Measurements from ENCODE around the gene EHMT1.
A peak's percentile ranks its signal among the peaks of the same experiment; 100 is the strongest.
"Not testable (repeated sequence)": the region's sequence is repeated elsewhere in the genome, so short reads cannot be mapped to it uniquely, and the experiment has no call there.

The EHMT1 gene

DNA sequence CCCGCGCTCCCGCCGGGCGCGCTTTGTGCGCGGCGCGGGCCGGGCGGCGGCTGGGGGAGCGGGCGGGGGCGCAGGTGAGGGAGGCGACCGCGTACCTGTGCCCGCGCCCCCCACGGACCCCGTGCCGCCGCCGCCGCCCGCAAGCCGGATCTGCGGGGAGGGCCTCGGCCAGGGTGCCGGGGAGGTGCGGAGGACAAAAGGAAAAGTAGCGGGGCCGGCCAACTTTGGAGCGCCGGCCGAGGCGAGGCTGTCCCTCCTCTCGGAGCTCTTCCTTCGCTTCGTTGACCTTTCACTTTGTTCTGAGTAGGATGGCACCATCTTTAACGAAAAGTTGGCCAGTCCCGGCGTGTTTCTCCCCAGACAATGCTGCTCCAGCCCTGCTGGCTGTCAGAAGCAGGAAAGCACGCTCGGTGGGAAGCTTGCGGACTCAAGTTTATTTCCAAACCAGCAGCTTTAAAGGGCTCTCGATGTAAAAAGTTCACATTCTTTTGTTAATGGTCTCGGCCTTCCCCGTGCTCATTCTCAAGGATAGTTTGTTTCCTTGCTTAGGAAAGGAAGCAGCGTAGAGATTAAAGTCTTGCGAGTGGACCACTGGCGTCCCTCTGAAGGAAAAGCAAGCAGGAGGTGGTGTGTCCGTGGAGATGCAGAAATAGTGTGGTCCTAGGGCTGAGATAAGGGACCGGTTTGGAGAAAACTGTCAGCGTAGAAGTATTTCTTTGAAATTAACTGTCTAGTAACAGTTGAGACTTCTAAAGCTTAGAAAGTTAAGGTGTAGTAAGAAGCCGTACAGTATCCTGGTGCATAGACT lies 639 bp downstream of the EHMT1 start:
- DNase-seq = peak; percentile 35

DNA sequence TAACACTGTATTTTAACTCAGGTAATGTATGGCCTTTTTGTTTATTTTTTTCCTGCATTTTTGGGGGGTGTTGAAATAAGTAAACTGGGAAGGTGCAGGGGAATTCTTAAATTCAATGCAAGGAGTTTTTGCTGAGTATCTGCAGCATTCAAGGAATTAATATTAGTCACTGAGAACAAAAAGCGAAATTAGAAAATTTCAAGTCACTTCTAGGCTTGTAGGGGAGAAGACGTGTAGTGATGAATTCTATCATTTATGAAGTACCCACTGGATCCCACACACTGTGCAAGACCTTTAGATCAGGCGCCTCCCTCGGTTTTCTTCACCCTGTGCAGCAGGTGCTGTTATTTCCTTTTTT lies 1.2 kb downstream of the EHMT1 start:
- DNase-seq = no peak

DNA sequence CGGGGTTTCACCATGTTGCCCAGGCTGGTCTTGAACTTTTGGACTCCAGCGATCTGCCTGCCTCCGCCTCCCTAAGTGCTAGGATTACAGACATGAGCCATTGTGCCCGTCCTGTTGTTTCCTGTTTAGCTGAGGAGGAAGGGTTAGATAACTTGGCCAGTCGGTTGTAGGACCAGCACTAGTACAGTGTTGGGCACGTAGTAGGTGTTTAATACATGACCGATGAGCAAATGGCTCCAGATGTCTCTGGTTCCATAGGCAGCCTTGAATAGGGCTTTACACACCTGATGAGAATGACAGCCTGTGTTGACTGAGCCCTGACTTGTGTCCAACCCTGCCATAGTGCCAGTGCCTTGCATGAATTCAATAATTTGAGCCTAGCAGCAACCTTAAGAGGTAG lies 1.8 kb downstream of the EHMT1 start:
- no peak for DNase-seq

DNA sequence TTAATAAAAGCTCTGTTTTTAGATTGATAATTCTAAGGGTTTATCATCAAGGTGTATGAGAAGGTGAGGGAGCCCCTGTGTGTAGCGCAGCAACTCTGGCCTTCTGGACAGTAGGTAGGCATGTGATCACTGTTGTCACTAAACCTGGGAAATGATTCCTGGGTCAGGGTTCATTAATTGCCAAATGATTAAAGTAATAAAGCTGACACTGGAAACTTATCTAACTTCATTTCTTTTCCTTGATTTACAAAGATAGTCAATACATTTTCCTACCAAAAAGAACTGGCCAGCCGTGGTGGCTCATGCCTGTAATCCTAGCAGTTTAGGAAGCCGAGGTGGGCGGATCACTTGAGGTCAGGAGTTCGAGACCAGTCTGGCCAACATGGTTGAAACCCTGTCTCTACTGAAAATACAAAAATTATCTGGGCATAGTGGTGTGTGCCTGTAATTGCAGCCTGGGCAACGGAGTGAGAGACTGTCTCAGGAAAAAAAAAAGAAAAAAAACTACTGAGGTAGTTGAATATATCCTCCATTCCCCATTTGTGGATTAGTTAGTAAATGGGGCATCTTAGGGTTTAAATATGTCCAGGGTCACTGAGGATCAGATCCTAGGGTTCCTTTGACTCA lies 2.4 kb downstream of the EHMT1 start:
- DNase-seq = no peak

DNA sequence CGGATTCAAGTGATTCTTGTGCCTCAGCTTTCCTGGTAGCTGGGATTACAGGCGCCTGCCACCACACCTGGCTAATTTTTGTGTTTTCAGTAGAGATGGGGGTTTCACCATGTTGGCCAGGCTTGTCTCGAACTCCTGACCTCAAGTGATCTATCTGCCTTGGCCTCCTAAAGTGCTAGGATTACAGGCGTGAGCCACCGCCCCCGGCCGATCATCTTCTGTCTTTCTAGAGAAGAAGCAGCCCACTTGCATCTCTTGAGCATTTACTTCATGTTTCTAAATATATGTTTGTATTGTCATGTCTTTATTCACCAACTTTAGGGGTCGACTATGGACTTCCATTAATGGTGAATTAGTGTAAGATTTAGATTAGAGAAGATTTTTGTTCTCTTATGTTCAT lies 3.4 kb downstream of the EHMT1 start:
- not testable (repeated sequence) for DNase-seq

DNA sequence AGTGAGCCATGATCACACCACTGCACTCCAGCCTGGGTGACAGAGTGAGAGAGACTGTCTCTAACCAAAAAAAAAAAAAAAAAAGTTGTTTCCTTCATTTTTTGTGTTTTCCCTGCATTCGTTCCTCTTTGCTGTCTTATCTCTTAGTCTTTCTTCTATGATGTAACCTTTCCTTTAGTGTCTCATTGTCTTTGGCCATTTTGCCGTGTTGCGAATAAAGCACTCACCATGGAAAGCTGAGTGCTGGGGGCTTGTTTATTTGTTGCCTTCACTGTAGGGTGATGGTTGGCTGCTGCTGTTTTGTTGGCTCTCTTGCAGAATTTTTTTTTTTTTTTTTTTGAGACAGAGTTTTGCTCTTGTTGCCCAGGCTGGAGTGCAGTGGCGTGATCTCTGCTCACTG lies 7.7 kb downstream of the EHMT1 start:
- DNase-seq = no peak

DNA sequence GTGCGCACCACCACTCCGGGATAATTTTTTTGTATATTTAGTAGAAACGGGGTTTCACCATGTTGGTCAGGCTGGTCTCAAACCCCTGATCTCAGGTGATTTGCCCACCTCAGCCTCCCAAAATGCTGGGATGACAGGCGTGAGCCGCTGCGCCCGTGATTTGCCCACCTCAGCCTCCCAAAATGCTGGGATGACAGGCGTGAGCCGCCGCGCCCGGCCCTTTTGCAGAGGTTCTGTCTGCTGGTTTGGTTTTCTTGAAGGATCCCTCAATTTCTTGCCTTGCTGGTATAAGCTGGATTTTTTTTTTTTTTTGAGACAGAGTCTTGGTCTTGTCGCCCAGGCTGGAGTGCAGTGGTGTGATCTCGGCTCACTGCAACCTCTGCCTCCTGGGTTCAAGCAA lies 8.6 kb downstream of the EHMT1 start:
- not testable (repeated sequence) for DNase-seq

DNA sequence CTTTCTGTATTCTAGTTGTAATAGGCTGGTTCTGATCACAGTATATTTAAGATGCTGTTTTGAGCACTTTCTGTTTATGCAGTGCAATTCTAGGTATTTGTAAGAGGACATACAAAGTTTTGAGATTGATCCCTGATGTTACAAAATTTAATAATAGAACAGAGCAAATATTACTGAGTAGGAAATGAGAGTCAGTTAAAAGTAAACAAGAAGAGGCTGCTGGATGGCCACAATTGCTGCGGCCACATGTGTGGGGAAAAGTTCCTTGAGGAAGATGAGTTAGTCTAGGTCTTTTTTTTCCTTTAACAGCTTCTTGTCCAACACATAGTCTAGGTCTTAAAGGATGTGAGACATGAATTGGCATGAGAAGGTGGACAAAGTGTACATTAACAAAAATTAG lies 11.3 kb downstream of the EHMT1 start:
- no peak for DNase-seq

DNA sequence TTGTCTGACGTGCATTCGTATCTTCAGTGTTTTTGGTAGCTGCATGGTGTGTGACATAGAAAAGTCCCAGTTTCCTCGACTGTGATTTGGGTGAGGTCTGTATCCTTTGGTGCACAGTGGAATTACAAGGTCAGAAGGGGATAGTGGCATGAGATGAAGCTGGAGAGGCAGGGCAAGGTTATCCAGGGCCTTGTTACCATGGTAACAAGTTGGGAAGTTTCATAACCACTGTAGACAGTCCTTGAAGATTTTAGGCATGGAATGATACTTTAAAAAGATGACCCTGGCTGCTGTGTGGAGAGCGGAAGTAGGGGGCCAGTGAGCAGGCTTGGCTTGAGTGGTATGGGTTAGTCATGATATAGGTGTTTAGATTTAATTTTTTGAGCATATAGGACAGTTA lies 11.9 kb downstream of the EHMT1 start:
- no peak for DNase-seq

DNA sequence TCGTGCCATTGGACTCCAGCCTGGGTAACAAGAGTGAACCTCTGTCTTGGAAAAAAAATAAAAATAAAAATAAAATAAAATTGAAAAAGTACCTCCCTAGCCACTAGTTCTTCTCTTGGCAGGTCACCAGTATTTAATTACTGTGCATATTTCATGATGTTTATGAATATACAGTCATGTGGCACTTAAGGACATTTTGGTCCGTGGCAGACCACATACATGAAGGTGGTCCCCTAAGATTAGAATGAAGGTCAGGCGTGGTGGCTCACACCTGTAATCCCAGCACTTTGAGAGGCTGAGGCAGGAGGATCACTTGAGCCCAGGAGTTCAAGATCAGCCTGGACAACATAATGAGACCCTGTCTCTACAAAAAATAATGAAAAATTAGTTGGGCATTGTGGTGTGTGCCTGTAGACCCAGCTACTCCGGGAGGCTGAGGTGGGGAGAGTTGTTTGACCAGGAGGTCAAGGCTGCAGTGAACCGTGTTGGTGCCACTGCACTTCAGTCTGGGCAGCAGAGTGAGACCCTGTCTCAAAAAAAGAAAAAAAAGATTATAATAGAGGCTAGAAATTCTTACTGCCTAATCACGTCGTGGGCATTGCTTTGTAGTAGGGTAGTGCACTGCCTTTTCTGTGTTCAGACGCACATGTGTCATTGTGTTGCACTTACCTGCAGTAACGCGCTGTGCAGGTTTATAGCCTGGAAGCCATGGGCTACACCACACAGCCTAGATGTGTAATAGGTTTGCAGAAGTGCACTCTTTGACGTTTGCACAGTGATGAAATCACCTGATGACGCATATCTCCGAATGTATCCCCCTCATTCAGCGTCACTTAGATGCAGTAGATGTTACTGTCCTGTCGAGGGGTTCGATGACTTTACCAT lies 12.8 kb downstream of the EHMT1 start:
- no peak for DNase-seq

DNA sequence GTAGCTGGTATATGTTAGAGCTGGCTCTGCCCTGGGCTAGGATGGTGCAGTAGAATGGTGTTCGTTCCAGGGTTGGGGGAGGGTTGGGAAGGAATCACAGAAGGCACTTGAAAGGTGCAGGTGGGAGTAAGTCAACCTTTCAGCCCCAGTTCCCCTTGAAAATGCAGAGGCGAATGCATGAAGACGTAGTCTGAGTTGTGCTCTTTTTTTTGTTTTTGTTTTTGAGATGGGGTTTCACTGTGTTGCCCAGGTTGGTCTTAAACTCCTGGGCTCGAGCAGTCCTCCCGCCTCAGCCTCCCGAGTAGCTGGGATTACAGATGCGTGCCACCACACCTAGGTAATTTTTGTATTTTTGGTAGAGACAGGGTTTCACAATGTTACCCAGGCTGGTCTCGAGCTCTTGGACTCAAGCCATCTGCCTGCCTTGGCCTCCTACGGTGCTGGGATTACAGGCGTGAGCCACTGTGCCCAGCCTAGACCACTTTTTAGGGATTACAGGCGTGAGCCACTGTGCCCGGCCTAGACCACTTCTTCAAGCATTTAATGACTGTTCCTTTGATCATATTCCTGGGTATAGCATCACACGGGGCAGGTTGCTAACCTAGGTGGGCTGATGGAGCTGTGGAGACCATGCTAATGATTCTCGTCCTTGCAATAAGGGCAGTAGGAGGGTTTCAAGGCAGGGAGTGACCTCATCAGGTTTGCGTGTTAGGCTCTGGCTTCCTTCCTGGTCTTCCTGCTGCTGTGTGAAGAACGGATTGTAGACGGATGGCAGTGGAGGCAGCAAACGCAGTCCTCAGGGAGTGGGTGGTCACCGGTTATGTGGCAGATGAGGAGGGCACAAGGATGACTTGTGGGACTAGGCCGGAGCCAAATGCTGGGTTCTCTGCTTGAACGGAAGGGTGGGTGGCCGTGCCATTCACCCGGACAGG lies 13.7 kb downstream of the EHMT1 start:
- DNase-seq = no peak

DNA sequence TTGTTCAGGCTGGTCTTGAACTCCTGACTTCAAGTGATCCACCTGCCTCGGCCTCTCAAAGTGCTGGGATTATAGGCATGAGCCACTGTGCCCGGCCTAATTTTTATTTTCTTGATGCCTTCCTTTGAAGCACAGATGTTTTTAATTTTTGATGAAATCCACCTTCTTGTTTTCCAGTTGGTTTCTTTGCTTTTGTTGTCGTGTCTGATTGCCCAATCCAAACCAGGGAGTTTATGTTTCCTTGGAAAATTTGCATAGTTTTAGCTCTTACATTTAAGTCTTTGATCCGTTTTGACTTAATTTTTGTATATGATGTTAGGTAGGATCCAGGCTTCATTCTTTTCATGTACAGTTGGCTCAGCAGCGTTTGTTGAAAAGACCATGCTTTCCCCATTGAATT lies 15.2 kb downstream of the EHMT1 start:
- no peak for DNase-seq

DNA sequence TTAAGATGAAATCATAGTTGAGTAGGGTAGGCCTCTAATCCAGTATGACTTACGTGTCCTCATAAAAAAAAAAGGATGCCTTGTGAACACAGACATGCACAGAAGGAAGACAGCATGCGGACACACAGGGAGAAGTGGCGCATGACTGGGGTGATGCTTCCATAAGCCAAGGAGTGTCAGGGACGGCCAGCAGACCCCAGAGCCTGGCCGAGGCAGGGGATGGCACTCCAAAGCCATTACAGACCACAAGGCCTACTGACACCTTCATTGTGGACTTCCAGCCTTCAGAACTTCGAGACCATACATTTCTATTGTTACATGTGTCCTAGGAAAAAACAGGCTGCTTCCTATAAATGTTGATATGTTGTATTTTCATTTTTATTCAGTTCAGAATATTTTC lies 19.9 kb downstream of the EHMT1 start:
- no peak for DNase-seq

DNA sequence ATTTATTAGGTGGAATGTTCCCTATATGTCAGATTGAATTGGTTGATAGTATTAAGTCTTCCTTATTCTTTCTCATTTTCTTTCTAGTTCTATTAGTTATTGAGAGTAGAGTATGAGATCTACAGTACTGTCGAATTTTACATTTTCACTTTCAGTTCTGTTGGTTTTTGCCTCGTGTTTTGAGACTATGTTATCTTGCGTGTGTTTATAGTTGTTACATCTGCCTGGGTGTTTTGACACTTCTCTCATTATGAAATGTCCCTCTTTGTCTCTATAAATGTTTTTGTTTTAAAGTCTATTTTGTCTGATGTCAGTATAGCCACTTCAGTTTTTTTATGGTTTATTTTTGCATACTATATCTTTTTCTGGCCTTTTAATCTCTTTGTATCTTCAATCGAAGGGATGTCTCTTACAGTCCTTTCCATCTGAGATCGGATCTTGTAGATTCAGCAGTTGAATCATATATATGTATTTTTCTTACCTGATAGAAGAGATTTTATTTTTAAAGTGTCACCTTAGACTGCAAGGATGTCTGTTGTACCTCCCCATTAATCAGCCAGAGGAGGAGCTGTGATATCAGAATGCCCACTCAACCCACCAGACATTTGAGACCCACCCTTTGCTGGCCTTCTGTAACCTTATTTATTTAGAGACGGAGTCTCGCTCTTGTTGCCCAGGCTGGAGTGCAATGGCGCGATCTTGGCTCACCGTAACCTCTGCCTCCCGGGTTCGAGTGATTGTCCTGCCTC lies 20.7 kb downstream of the EHMT1 start:
- no peak for DNase-seq

DNA sequence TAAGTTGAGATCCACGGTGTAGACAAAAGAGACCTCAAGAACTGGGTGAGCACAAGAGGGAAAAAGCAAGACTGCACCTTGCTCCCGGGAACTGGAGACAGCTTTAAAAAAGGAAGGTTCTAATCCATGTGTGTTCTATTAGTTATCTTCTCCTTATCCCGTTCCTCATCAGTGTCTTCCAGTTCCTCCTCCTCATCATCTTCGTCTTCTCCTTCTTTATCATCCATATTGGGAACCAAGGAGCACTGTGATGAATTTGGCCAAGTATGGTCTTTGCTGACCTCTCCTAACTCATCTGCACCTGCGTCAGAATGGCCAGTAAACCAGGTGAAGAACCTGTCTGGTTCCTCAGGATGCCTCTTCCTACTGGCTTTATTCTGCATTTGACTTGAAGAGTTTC lies 22.1 kb downstream of the EHMT1 start:
- DNase-seq = no peak

DNA sequence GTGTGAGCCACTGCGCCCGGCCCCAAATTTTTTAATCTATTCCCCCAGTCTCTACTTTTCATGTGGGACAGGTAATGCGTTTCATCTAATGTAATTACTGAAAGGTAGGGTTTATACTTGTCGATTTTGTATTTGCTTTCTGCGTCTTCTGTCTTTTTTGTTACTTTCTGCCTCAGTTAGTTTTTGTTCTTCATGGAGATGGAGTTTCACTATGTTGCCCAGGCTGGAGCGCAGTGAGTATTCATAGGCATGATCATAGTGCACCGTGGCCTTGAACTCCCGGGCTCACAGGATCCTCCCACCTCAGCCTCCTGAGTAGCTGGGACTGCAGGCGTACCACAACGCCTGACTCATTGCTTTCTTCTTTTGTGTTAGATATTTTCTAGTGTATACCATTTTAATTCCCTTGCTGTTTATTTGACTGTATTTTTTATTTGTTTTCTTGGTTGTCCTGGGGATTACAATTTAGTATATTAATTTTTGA lies 23.4 kb downstream of the EHMT1 start:
- DNase-seq = no peak

DNA sequence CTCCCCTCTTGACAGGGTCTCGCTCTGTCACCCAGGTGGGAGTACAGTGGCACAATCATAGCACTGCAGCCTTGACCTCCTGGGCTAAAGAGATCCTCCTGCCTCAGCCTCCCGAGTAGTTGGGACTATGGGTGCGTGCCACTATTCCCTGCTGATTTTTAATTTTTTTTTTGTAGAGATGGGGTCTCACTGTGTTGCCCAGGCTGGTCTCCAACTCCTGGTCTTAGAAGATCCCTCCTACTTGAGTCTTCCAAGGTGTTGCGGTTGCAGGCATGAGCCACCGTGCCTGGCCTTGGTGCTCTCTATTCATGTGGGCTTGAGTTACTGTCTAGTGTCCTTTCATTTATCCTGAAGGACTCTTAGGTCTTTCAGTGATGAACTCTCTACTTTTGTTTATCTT lies 24.1 kb downstream of the EHMT1 start:
- no peak for DNase-seq

DNA sequence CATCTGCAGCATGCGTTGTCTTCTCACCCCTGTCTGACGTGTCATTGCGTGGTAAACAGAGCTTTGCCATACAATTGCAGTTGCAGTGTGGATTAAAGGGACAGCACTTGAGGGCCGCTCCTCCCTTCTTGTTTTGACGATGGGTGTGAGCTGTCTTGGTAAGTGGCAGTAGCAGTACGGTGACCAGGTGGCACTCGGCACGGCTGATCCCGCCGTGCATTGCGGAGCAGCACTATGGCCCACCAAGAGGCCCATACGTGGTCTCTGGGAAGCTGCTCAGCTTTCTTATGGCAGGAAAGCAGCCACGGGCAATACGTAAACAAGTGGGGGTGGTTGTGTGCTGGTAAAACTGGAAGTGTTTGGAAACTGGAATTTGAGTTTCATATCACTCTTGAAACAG lies 25.1 kb downstream of the EHMT1 start:
- DNase-seq = no peak

DNA sequence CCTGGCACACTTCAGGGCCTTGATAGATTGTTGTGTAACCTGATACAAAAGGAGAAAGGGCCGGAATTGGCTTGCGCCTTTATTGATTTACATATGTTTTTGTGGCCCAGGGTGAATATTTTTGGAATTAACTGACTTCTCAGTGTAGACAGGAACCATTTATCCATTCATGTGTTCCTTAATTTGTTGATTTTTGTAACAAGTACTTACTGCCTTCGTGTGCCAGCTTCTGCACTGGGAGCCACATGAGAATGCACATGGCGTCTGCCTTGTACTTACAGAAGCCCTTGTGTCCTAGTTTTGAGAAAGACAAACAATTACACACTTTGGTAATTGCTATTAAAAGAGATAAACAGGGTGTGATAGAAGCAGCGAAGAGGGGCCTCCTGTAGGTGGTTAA lies 26.4 kb downstream of the EHMT1 start:
- no peak for DNase-seq

DNA sequence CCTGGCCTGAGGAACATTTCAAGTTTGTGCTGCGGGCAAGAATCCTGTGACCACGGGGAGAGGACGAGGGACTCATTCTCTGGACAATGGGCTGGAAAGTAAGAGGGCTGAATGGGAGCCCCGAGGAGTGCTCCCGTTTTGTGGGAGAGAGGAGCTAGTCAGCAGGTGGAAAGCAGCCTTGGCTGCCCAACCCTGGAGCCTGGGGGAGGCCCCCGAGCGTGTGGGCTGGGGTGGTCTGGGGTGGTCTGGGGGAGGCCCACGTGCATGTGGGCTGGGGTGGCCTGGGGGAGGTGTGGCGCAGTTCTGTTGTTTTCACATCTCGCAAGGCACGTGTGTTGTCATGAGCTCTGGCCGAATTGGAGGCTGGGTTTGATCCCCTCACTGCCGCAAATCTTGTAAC lies 27.5 kb downstream of the EHMT1 start:
- DNase-seq = no peak

DNA sequence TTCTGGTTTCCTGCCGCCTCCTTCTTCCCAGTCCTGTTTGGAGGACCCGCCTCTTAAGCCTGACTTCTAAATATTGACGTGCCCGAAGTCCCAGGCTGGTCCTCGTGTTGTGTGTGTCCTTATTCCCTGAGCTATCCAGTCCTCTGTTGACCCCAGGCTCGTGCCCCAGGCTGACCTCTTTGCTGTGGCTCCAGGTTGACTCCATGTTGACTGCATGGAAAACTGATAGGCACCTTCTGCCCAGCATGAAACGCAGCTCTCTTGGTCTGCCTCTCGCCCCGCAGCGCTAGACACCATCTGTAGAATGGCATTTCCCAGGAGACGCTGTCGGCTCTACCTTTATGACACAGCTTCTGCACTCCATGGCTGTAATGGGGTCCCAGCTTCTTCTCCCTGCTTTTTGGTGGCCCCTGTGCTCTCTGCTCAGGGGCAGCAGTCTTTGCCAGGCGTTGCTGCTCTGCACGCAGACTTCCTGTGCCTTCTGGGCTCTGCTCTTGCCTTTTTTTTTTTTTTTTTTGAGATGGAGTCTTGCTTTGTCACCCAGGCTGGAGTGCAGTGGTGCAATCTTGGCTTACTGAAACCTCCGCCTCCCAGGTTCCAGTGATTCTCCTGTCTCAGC lies 28.4 kb downstream of the EHMT1 start:
- DNase-seq = no peak

Measured in activated naive CD4-positive, alpha-beta T cell treated with Interleukin-2 at 50 U/mL for 16 hours (primary cell).